GM13976 (cell line): ENCODE data around the gene ABCG5.
A peak's percentile ranks its signal among the peaks of the same experiment; 100 is the strongest.

Source experiments
- DNase-seq: peaks from one replicate; pipeline ENCODE4 v3.0.0; 2012; ENCODE audit warnings: low spot score
- CTCF ChIP-seq: IDR thresholded peaks from 2 replicates; pipeline ENCODE4 v1.5.1; 2012; ENCODE audit warnings: borderline replicate concordance, mild to moderate bottlenecking; ENCODE audit not compliant: insufficient read depth; ENCODE audit errors: extremely low read depth, missing control alignments, control extremely low read depth
- in situ Hi-C: fragments of 300-500 bp; cut with MboI; formaldehyde crosslinking; loops from one replicate; pipeline ENCODE4 v1.12.0; 2022; ENCODE audit warnings: low sequenced_read_pairs, mixed read lengths, inconsistent platforms; ENCODE audit not compliant: unreplicated experiment

Gene ABCG5

GRCh38 chr2:43880471-43880870 is 41.8 kb upstream of the ABCG5 start:
- in situ Hi-C loops = no loop called here

GRCh38 chr2:43879261-43879660 is 40.6 kb upstream of the ABCG5 start:
- DNase-seq = no peak
- in situ Hi-C loops = no loop called here

More at GRCh38 chr2:43880471-43880870, 41.8 kb upstream of the ABCG5 start:
- no peak for TF ChIP-seq CTCF
- no peak for DNase-seq

GRCh38 chr2:43877782-43878464 is 39.3 kb upstream of the ABCG5 start:
- TF ChIP-seq CTCF = peak; percentile 98
- in situ Hi-C loops = no loop called here
- peak; percentile 84 for DNase-seq

More at GRCh38 chr2:43879261-43879660, 40.6 kb upstream of the ABCG5 start:
- TF ChIP-seq CTCF = no peak

- in situ Hi-C loops = no loop called here
- peak; percentile 12 for DNase-seq
- no peak for TF ChIP-seq CTCF
Observed at GRCh38 chr2:43874776-43875451, 36.3 kb upstream of the ABCG5 start.

GRCh38 chr2:43872151-43872550 is 33.5 kb upstream of the ABCG5 start:
- TF ChIP-seq CTCF = no peak
- no peak for DNase-seq
- in situ Hi-C loops = no loop called here

GRCh38 chr2:43855292-43855691 is 16.7 kb upstream of the ABCG5 start:
- TF ChIP-seq CTCF = no peak
- DNase-seq = no peak
- in situ Hi-C loops = no loop called here
